Measurements from ENCODE around the gene MYT1.

MYT1 gene

GRCh38 chr20:64180673-64181072 lies 16.4 kb downstream of the MYT1 start:
- intact Hi-C loops (cut with DNase I; ENCODE audit: low total_unique reads) = no loop called here
- no peak overlapping the region for H3K27ac ChIP-seq
- H3K9me3 ChIP-seq = no peaks in the 10 kb centered on the region
- TF ChIP-seq CTCF (IDR thresholded peaks at IDR 0.05) = no peak
- DNase-seq = no peak
- no peaks in the 10 kb centered on the region for H3K36me3 ChIP-seq
- H3K4me1 ChIP-seq = no peaks in the 10 kb centered on the region
- H3K27me3 ChIP-seq = peaks cover 0 to 25% of the 10 kb centered on the region in 2 donors
- no peak overlapping the region for H3K4me3 ChIP-seq

GRCh38 chr20:64181391-64181790 lies 17.1 kb downstream of the MYT1 start:
- intact Hi-C loops (cut with DNase I; ENCODE audit: low total_unique reads) = no loop called here
- H3K4me1 ChIP-seq = no peaks in the 10 kb centered on the region
- H3K9me3 ChIP-seq = no peaks in the 10 kb centered on the region
- DNase-seq = no peak
- H3K36me3 ChIP-seq = no peaks in the 10 kb centered on the region
- H3K27me3 ChIP-seq = peaks cover 0 to 25% of the 10 kb centered on the region in 2 donors
- no peak overlapping the region for H3K27ac ChIP-seq
- H3K4me3 ChIP-seq = no peak overlapping the region
- no peak for TF ChIP-seq CTCF (IDR thresholded peaks at IDR 0.05)

DNA sequence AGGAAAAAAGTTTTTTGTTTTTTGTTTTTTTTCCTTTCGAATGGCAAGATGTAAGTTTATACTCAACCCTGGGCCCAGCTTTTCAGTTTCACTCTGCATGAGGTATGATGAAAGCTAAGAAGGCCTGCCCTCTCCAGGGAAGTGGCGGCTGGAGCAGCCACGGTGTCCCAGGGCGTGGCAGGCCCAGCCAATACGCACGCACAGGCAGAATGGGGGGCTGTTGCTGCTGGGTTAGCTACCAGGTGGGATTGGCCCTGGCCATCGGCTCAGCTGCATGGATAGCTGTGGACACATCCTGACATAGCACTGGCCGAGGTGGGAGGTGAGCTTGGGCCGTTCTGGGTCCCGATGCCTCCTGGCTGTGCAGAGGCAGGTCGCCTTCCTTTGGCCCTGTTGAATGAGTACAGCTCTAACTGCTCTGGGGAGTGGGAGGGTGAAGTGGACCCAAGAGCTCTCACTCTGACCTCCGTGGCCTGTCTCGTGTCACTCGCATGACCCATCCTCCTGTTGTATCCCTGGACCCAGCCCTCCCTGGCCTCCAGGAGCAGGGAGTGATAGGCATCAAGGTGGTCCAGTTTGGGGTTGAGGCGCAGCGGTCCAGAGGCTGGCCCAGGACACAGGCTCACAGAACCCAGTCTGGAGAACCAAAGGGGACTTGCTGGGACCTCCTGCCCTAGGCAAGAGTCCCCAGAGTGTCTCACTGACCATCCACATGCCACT lies 18.1 kb downstream of the MYT1 start:
- TF ChIP-seq CTCF (IDR thresholded peaks at IDR 0.05) = no peak
- Histone ChIP-seq H3K4me3 (no peak overlapping the region), H3K9me3 (no peaks in the 10 kb centered on the region)

DNA sequence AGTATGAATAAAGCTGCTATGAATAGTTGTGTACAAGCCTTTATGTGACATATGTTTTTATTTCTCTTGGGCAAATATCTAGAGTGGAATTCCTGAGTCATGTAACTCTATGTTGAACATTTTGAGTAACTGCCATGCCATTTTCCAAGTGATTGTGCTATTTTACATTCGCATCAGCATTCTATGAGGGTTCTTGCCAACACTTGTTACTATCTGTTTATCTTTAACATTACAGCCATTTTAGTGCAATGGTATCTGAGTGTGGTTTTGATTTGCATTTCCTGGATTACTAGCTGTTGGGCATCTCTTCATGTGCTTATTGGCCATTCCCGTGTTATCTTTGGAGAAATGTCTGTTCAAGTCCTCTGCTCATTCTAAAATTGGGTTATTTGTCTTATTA lies 19.1 kb downstream of the MYT1 start:
- H3K36me3 ChIP-seq = no peaks in the 10 kb centered on the region
- intact Hi-C loops (cut with DNase I; ENCODE audit: low total_unique reads) = no loop called here
- no peak overlapping the region for H3K27ac ChIP-seq

More for the DNA sequence above, 18.1 kb downstream of the MYT1 start:
- Histone ChIP-seq H3K36me3 (no peaks in the 10 kb centered on the region), H3K4me1 (no peaks in the 10 kb centered on the region), H3K27me3 (peaks cover 0 to 23% of the 10 kb centered on the region in 2 donors), H3K27ac (no peak overlapping the region)
- DNase-seq = no peak
- intact Hi-C loops (cut with DNase I; ENCODE audit: low total_unique reads) = no loop called here

DNA sequence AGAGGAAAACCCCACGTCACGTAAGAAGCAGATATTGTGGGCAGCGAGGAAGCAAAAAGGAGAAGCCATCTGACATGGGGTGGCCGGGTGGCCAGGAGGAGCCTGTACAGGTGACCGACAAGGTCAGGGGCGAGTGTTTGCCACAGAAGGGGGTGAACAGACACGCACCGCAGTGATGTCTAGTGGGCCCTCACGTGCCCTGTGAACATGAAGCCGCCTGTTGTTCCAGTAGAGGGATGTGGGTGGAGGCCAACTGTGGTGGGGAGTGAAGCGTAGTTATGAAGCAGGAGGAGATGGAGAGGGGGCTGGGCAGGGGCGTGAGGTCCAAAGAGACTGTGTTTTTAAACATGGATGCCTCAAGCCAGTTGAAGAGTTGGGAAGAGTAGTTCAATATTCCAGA lies 20.5 kb downstream of the MYT1 start:
- TF ChIP-seq CTCF (IDR thresholded peaks at IDR 0.05) = no peak
- no peak overlapping the region for H3K4me3 ChIP-seq
- no peaks in the 10 kb centered on the region for H3K9me3 ChIP-seq
- peaks cover 0 to 16% of the 10 kb centered on the region in 2 donors for H3K27me3 ChIP-seq
- intact Hi-C loops (cut with DNase I; ENCODE audit: low total_unique reads) = no loop called here
- no peak for DNase-seq
- H3K27ac ChIP-seq = no peak overlapping the region
- no peaks in the 10 kb centered on the region for H3K4me1 ChIP-seq
- no peaks in the 10 kb centered on the region for H3K36me3 ChIP-seq

More for the DNA sequence above, 19.1 kb downstream of the MYT1 start:
- no peak for TF ChIP-seq CTCF (IDR thresholded peaks at IDR 0.05)
- no peaks in the 10 kb centered on the region for H3K4me1 ChIP-seq
- H3K4me3 ChIP-seq = no peak overlapping the region
- H3K27me3 ChIP-seq = peaks cover 0 to 17% of the 10 kb centered on the region in 2 donors
- no peaks in the 10 kb centered on the region for H3K9me3 ChIP-seq
- no peak for DNase-seq

Measured in tibial artery (tissue), 4 donors.